GM12872 (cell line): ENCODE results near the gene RNF166.

Experiments used
- CTCF ChIP-seq: IDR thresholded peaks from 3 replicates; pipeline ENCODE4 v1.5.1; 2011; ENCODE audit warnings: low read depth, mild to moderate bottlenecking, low read length, moderate library complexity; ENCODE audit not compliant: insufficient read depth

RNF166 gene

GRCh38 chr16:88697831-88698615 is 8.2 kb downstream of the RNF166 start:
- TF ChIP-seq CTCF: peak; percentile 39

GRCh38 chr16:88697116-88697830 is 8.9 kb downstream of the RNF166 start:
- no peak for TF ChIP-seq CTCF

- TF ChIP-seq CTCF: no peak
These were observed 9.8 kb downstream of the RNF166 start for GRCh38 chr16:88696441-88696840.

GRCh38 chr16:88695753-88696152 is 10.5 kb downstream of the RNF166 start:
- no peak for TF ChIP-seq CTCF

GRCh38 chr16:88695218-88695617 is 11.0 kb downstream of the RNF166 start:
- TF ChIP-seq CTCF: no peak

GRCh38 chr16:88694221-88695087 is 11.8 kb downstream of the RNF166 start:
- no peak for TF ChIP-seq CTCF
